Psoas muscle (tissue), 8 donors: ENCODE measurements around the gene ZNF622. TPM values are rescaled to one million over a fixed set of nuclear protein-coding genes. Genes with fewer than 3 reads are reported as not detected.

Source experiments
- ATAC-seq, 4 donors: fragments of 200-7000 bp; cut with Tn5 transposase; one replicate each; pipeline ENCODE4 v1.9.1; 2020; ENCODE audit warnings: moderate library complexity in 3 of 4, mild to moderate bottlenecking in 2 of 4
- DNase-seq, 2 donors: peaks; one replicate each; pipeline ENCODE4 v3.0.0-alpha.2; 2020
- H3K27ac ChIP-seq: fragments of 200-600 bp; one replicate; pipeline ENCODE4 v1.8.0; 2022
- H3K27me3 ChIP-seq, 3 donors: fragments of 200-600 bp in 1 of 3; one replicate each; pipeline versions ENCODE4 v1.6.1 to v1.8.0; 2013 to 2022; ENCODE audit warnings: low read length in 2 of 3, mild to moderate bottlenecking in 2 of 3, moderate library complexity in 1 of 3; ENCODE audit not compliant: insufficient read depth in 3 of 3
- H3K36me3 ChIP-seq, 2 donors: fragments of 200-600 bp in 1 of 2; one replicate each; pipeline versions ENCODE4 v1.6.1 to v1.8.0; 2013 to 2022; ENCODE audit warnings: low read depth in 1 of 2, mild to moderate bottlenecking in 1 of 2, moderate library complexity in 1 of 2; ENCODE audit not compliant: insufficient read depth in 1 of 2
- H3K4me1 ChIP-seq: fragments of 200-600 bp; one replicate; pipeline ENCODE4 v1.8.0; 2022
- H3K4me3 ChIP-seq: fragments of 200-600 bp; one replicate; pipeline ENCODE4 v1.8.0; 2022; ENCODE audit warnings: mild to moderate bottlenecking
- H3K9me3 ChIP-seq: fragments of 200-600 bp; one replicate; pipeline ENCODE4 v1.8.0; 2022
- CTCF ChIP-seq: fragments of 200-600 bp; IDR thresholded peaks from one replicate; pipeline ENCODE4 v1.8.0; 2022; ENCODE audit warnings: antibody characterized with exemption
- WGBS, 3 donors: extraction: QIAGEN DNeasy Blood & Tissue Kit; methylation state at CpG; one replicate each; pipeline versions ENCODE4 v1.1.6 to v1.1.7; 2013; 5-methylcytosine and 5-hydroxymethylcytosine counted together
- intact Hi-C, 2 donors: fragments of 100-400 bp; cut with DNase I; formaldehyde crosslinking; loops; one replicate each; pipeline versions ENCODE4 v1.11.0 to v1.14.2; 2022
- polyA plus RNA-seq, 3 donors: library from polyadenylated mRNA; stranded (reverse); fragments of 200-250 nt; gene quantifications; one replicate each; pipeline ENCODE4 v1.2.3, GENCODE V29; 2013
- total RNA-seq, 4 donors: library from RNA; stranded (reverse); fragmentation: NEBNext Ultra II Directional in 2 of 4; extraction: Animal tissue kit (Norgen Biotek cat#: 25700) in 2 of 4; gene quantifications; one replicate each; pipeline versions ENCODE4 v1.2.1 to v1.2.4, GENCODE V29; 2021 to 2023
- donor health status: healthy with polysubstance abuse.
- donor health status: DM: no; HTN: no; CAD: no; lungs with moderate emphysema.
- donor health status: Bipolar disorder and iron deficiency.
- donor health status: healthy.
- donor health status: DM: yes; HTN: yes; CAD: no.
- donor health status: DM: no; HTN: no; CAD: no.
- donor health status: DM: no; HTN: no; CAD: no.
- donor health status: DM: yes; HTN: yes; CAD: no.

ZNF622 gene
- total and polyA plus RNA-seq, 7 donors = 11.8 to 142 (median 43.5) TPM

- intact Hi-C loops = no loop called here
- no peaks in the 10 kb centered on the region for H3K36me3 ChIP-seq
- H3K4me1 ChIP-seq = no peaks in the 10 kb centered on the region
- H3K27ac ChIP-seq = no peak overlapping the region
- H3K27me3 ChIP-seq = peaks cover 0 to 6% (median 0%) of the 10 kb centered on the region in 3 donors
- H3K9me3 ChIP-seq = no peaks in the 10 kb centered on the region
- TF ChIP-seq CTCF = no peak
- no peak overlapping the region for H3K4me3 ChIP-seq
- no peak for ATAC-seq
- no peak for DNase-seq
- WGBS, 3 donors = 71 to 77% (median 75%) methylated on average over 3 of the region's 3 CpGs
Observed at GRCh38 chr5:16411741-16412455, 53.7 kb downstream of the ZNF622 start.

- 83 to 86% (median 84%) methylated on average over 9 of the region's 9 CpGs for WGBS, 3 donors
- no peak for DNase-seq
- intact Hi-C loops = no loop called here
Observed at GRCh38 chr5:16411235-16411634, 54.4 kb downstream of the ZNF622 start.

GRCh38 chr5:16410338-16410737 lies 55.3 kb downstream of the ZNF622 start:
- Histone ChIP-seq H3K27ac (no peak overlapping the region), H3K36me3 (no peaks in the 10 kb centered on the region), H3K27me3 (peaks cover 0 to 6% (median 0%) of the 10 kb centered on the region in 3 donors), H3K4me1 (no peaks in the 10 kb centered on the region), H3K9me3 (no peaks in the 10 kb centered on the region), H3K4me3 (no peak overlapping the region)
- no peak for DNase-seq
- intact Hi-C loops = no loop called here
- no peak for ATAC-seq
- no peak for TF ChIP-seq CTCF
- WGBS, 3 donors = 56 to 77% (median 59%) methylated on average over 2 of the region's 2 CpGs

More at GRCh38 chr5:16411235-16411634, 54.4 kb downstream of the ZNF622 start:
- TF ChIP-seq CTCF = no peak
- no peak for ATAC-seq
- Histone ChIP-seq H3K27me3 (peaks cover 0 to 6% (median 0%) of the 10 kb centered on the region in 3 donors), H3K36me3 (no peaks in the 10 kb centered on the region), H3K4me3 (no peak overlapping the region), H3K27ac (no peak overlapping the region), H3K9me3 (no peaks in the 10 kb centered on the region), H3K4me1 (no peaks in the 10 kb centered on the region)

GRCh38 chr5:16406630-16407029 lies 59.0 kb downstream of the ZNF622 start:
- 77 to 81% (median 81%) methylated on average over 1 of the region's 1 CpG for WGBS, 3 donors

More at GRCh38 chr5:16406630-16407029, 59.0 kb downstream of the ZNF622 start:
- ATAC-seq (no peak), DNase-seq (no peak)
- no peaks in the 10 kb centered on the region for H3K4me1 ChIP-seq
- no peaks in the 10 kb centered on the region for H3K9me3 ChIP-seq
- no peak overlapping the region for H3K27ac ChIP-seq
- no peak for TF ChIP-seq CTCF
- H3K36me3 ChIP-seq = no peaks in the 10 kb centered on the region
- H3K4me3 ChIP-seq = no peak overlapping the region
- H3K27me3 ChIP-seq = no peaks in the 10 kb centered on the region
- intact Hi-C loops = no loop called here
